Measurements from ENCODE around the gene RHOXF2.

- TF ChIP-seq, protein P1, sequence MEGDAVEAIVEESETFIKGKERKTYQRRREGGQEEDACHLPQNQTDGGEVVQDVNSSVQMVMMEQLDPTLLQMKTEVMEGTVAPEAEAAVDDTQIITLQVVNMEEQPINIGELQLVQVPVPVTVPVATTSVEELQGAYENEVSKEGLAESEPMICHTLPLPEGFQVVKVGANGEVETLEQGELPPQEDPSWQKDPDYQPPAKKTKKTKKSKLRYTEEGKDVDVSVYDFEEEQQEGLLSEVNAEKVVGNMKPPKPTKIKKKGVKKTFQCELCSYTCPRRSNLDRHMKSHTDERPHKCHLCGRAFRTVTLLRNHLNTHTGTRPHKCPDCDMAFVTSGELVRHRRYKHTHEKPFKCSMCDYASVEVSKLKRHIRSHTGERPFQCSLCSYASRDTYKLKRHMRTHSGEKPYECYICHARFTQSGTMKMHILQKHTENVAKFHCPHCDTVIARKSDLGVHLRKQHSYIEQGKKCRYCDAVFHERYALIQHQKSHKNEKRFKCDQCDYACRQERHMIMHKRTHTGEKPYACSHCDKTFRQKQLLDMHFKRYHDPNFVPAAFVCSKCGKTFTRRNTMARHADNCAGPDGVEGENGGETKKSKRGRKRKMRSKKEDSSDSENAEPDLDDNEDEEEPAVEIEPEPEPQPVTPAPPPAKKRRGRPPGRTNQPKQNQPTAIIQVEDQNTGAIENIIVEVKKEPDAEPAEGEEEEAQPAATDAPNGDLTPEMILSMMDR (IDR thresholded peaks at IDR 0.05): no peak
- TF ChIP-seq POLR2AphosphoS5 (IDR thresholded peaks at IDR 0.05) (no peak), POLR2A (IDR thresholded peaks at IDR 0.05) (no peak)
Measured at GRCh38 chrX:120136840-120137239, 21.6 kb upstream of the RHOXF2 start.
